GM12878 (cell line): ENCODE measurements around the gene TGFB1. TPM values are rescaled to one million over a fixed set of nuclear protein-coding genes. Genes with fewer than 3 reads are reported as not detected.

ENCODE experiments used
- ATAC-seq: fragments of 200-7000 bp; cut with Tn5 transposase; 3 replicates; pipeline ENCODE4 v1.9.1; 2020; ENCODE audit warnings: mild to moderate bottlenecking, moderate library complexity
- BruUV-seq: library from RNA; stranded (reverse); fragments of 400-500 nt; replicated peaks from 2 replicates; lab custom pipeline; 2021; lab: Mats Ljungman, UMichigan
- CTCF ChIA-PET: fragments of 300-600 bp; sonication (Branson Sonifier 250); formaldehyde crosslinking; extraction: SDS; loops from one replicate; lab custom pipeline; 2021; ENCODE audit warnings: inconsistent platforms; lab: Yijun Ruan, JAX
- POLR2A ChIA-PET: fragments of 350-600 bp; formaldehyde crosslinking; extraction: SDS; loops from one replicate; lab custom pipeline; 2021; ENCODE audit warnings: inconsistent platforms; lab: Charles Lee
- RAD21 ChIA-PET: fragments of 300-600 bp; sonication (Branson Sonifier 250); formaldehyde crosslinking; loops from one replicate; lab custom pipeline; 2023; ENCODE audit warnings: antibody characterized with exemption; ENCODE audit not compliant: unreplicated experiment; lab: Charles Lee
- SMC1A ChIA-PET: fragments of 300-600 bp; sonication (Branson Sonifier 250); formaldehyde crosslinking; loops from one replicate; lab custom pipeline; 2023; ENCODE audit not compliant: unreplicated experiment, uncharacterized antibody; lab: Charles Lee
- DNase-seq: peaks from one replicate; pipeline ENCODE4 v3.0.0-alpha.2; 2011; ENCODE audit warnings: low read depth, low spot score
- FAIRE-seq: peaks from 3 replicates; lab custom pipeline; 2011; peaks lifted over from hg19 to GRCh38; lab: Jason Lieb, UNC
- H2AFZ ChIP-seq: 2 replicates; pipeline ENCODE4 v1.6.0; 2011; ENCODE audit warnings: low read depth, low read length, control low read depth; ENCODE audit not compliant: control insufficient read depth
- H3K27ac ChIP-seq: 2 replicates; pipeline ENCODE4 v1.5.1; 2011; ENCODE audit warnings: control low read depth; ENCODE audit not compliant: control insufficient read depth, insufficient read depth
- H3K27me3 ChIP-seq, 2 experiments: replicated peaks in 1 of 2; 2 replicates each; pipeline versions ENCODE4 v1.6.0 to v1.6.1; 2011; ENCODE audit warnings: low read length in 1 of 2; ENCODE audit not compliant: control insufficient read depth in 2 of 2, insufficient read depth in 2 of 2
- H3K36me3 ChIP-seq, 2 experiments: 2 replicates each; pipeline ENCODE4 v1.5.1; 2011; ENCODE audit warnings: low read length in 1 of 2; ENCODE audit not compliant: control insufficient read depth in 2 of 2, insufficient read depth in 2 of 2
- H3K4me1 ChIP-seq: 2 replicates; pipeline ENCODE4 v1.6.1; 2011; ENCODE audit warnings: mild to moderate bottlenecking, low read length, moderate library complexity, mixed read lengths; ENCODE audit not compliant: control insufficient read depth, insufficient read depth
- H3K4me2 ChIP-seq: 2 replicates; pipeline ENCODE4 v1.6.0; 2011; ENCODE audit warnings: control low read depth; ENCODE audit not compliant: control insufficient read depth, insufficient read depth
- H3K4me3 ChIP-seq: fragments of 200-600 bp; sonication (generic); 2 replicates; pipeline ENCODE4 v1.5.1; 2016
- H3K79me2 ChIP-seq: 2 replicates; pipeline ENCODE4 v1.6.0; 2011; ENCODE audit warnings: low read length; ENCODE audit not compliant: control insufficient read depth, insufficient read depth
- H3K9ac ChIP-seq: 2 replicates; pipeline ENCODE4 v1.8.0; 2011; ENCODE audit warnings: low read length, control low read depth, mixed read lengths; ENCODE audit not compliant: control insufficient read depth, insufficient read depth
- H3K9me3 ChIP-seq: replicated peaks from 3 replicates; pipeline ENCODE4 v1.5.1; 2011; ENCODE audit warnings: mild to moderate bottlenecking, low read length; ENCODE audit not compliant: control insufficient read depth, insufficient read depth
- H4K20me1 ChIP-seq: 2 replicates; pipeline ENCODE4 v1.6.0; 2011; ENCODE audit not compliant: control insufficient read depth, insufficient read depth
- E2F8 ChIP-seq: fragments of 450-650 bp; IDR thresholded peaks from 2 replicates; pipeline ENCODE4 v1.6.1; 2018; ENCODE audit warnings: mild to moderate bottlenecking, low read depth, moderate library complexity; ENCODE audit not compliant: partially characterized antibody
- ETV6 ChIP-seq, 2 experiments: fragments of 450-650 bp in 1 of 2; IDR thresholded peaks in 1 of 2; conservative IDR thresholded peaks in 1 of 2; 2 replicates each; pipeline ENCODE4 v1.6.1; 2014; ENCODE audit warnings: antibody characterized with exemption in 1 of 2, borderline replicate concordance in 1 of 2, low read depth in 1 of 2, mild to moderate bottlenecking in 1 of 2, moderate library complexity in 1 of 2
- SMARCA5 ChIP-seq: fragments of 450-650 bp; IDR thresholded peaks from 2 replicates; pipeline ENCODE4 v1.6.1; 2017; ENCODE audit warnings: mild to moderate bottlenecking
- WGBS: methylation state at CpG from one replicate; pipeline ENCODE4 v1.1.6; 2016; ENCODE audit warnings: low lambda C conversion rate; ENCODE audit not compliant: insufficient replicate concordance, insufficient coverage; ENCODE audit errors: missing lambda C conversion rate; 5-methylcytosine and 5-hydroxymethylcytosine counted together
- in situ Hi-C: fragments of 300-500 bp; cut with MboI; formaldehyde crosslinking; loops from 9 replicates; pipeline ENCODE4 v1.14.3; 2018; ENCODE audit warnings: mixed read lengths
- intact Hi-C: fragments of 100-400 bp; cut with micrococcal nuclease; formaldehyde crosslinking; loops from one replicate; pipeline ENCODE4 v1.14.2; 2022; ENCODE audit not compliant: unreplicated experiment
- polyA plus RNA-seq, 11 experiments: library from polyadenylated mRNA; depleted of rRNA in 4 of 11; unstranded in 6 of 11; stranded (reverse) in 5 of 11; fragments of >200 nt; fragmentation: Nextera tagmentation in 4 of 11; fragmentation: Illumina TruSeq in 1 of 11; extraction: Ambion mirVana in 4 of 11; extraction: Trizol in 1 of 11; gene quantifications; 1 replicate in 1 of 11; 2 replicates in 10 of 11; pipeline versions ENCODE4 v1.2.1 to v1.2.3, GENCODE V29; 2011 to 2016; ENCODE audit warnings: inconsistent platforms in 2 of 11, missing spikeins in 2 of 11, low read depth in 1 of 11
- total RNA-seq, 4 experiments: library from RNA; depleted of rRNA in 3 of 4; stranded (reverse); fragments of >200 nt in 3 of 4; fragmentation: Illumina TruSeq in 1 of 4; extraction: Trizol in 1 of 4; gene quantifications; 2 replicates each; pipeline versions ENCODE4 v1.2.1 to v1.2.3, GENCODE V29; 2013 to 2021

The TGFB1 gene
- total and polyA plus RNA-seq, 10 of the 15 experiments (the other 5 are each of a cell fraction or from before 2014, with no cell fraction given) = 0.23 to 120 (median 10.9) TPM

DNA sequence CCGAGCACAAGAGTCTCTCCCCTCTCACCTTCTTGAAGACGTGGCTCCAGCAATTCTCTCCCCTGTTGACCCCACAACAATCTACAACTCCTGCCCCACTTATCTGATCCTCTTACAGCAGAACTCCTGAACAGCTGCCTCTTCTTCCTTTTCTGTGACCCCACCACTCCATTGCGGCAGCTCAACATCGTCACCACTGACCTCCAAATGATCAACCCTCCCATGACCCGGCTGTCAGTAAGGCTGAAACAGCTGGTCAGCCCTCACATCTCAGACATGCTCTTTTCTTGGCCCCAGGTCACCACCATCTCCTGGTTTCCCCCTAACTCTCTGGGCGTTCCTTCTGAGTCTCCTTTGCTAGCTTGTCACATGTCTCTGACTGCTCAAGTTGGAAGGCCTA lies 41.6 kb upstream of the TGFB1 start (continued):
- TF ChIP-seq ETV6 (conservative IDR thresholded peaks at IDR 0.05 in 1 of 2, IDR thresholded peaks at IDR 0.05 in 1 of 2; ENCODE audit: borderline replicate concordance in 1 of 2, low read depth in 1 of 2) = no peak

GRCh38 chr19:41392775-41393174 lies 39.1 kb upstream of the TGFB1 start:
- Histone ChIP-seq H3K9me3 (no peaks in the 10 kb centered on the region), H4K20me1 (no peaks in the 10 kb centered on the region), H3K4me3 (no peak overlapping the region), H3K4me2 (no peak overlapping the region), H3K27me3 (no peaks in the 10 kb centered on the region), H3K4me1 (peaks cover 21% of the 10 kb centered on the region), H3K9ac (no peak overlapping the region), H3K36me3 (peaks cover 19 to 22% of the 10 kb centered on the region in 2 experiments; a peak in 3 of 4 replicates), H3K79me2 (peaks cover 37% of the 10 kb centered on the region), H2AFZ (no peak overlapping the region), H3K27ac (no peak overlapping the region)
- ATAC-seq (no peak), FAIRE-seq (no peak), DNase-seq (no peak)
- CTCF ChIA-PET = interaction anchor here (0.6 kb wide), 1 partner anchor 38 kb away, joined by 3 read pairs; no protein-coding TSS in a partner anchor
- intact Hi-C loops = no loop called here
- TF ChIP-seq SMARCA5 = no peak
- TF ChIP-seq E2F8 = no peak
- 98% methylated on average over 12 of the region's 12 CpGs for WGBS
- RAD21 ChIA-PET = no interaction called here
- POLR2A ChIA-PET = interaction anchor here (2.3 kb wide), 1 partner anchor 28 kb away, joined by 11 read pairs; no protein-coding TSS in a partner anchor
- SMC1A ChIA-PET = interaction anchor here (1.4 kb wide), 1 partner anchor 46 kb away, joined by 3 read pairs; no protein-coding TSS in a partner anchor
- BruUV-seq = no TSS peak
- in situ Hi-C loops = no loop called here
